Renal cortical epithelial cell (primary cell): Measurements from ENCODE around the gene DIP2B. TPM values are rescaled to one million over a fixed set of nuclear protein-coding genes. Genes with fewer than 3 reads are reported as not detected.

ENCODE experiments used
- DNase-seq: peaks from one replicate; pipeline ENCODE4 v3.0.0-alpha.2; 2011; ENCODE audit warnings: low read depth
- total RNA-seq: library from RNA; depleted of rRNA; stranded (reverse); fragments of >200 nt; gene quantifications from 2 replicates; pipeline ENCODE4 v1.2.3, GENCODE V29; 2014

Gene DIP2B
- total RNA-seq, 1 donor from 2014 or later: 60.2 TPM

- DNase-seq: no peak
Measured at GRCh38 chr12:50771409-50771808, 266.6 kb downstream of the DIP2B start.

GRCh38 chr12:50772470-50772869 lies 267.7 kb downstream of the DIP2B start:
- no peak for DNase-seq

- no peak for DNase-seq
Measured at GRCh38 chr12:50772877-50773276, 268.1 kb downstream of the DIP2B start.

GRCh38 chr12:50775251-50775650 lies 270.5 kb downstream of the DIP2B start:
- DNase-seq: no peak

- DNase-seq: no peak
Measured at GRCh38 chr12:50776749-50777728, 272.3 kb downstream of the DIP2B start.

- DNase-seq: no peak
Measured at GRCh38 chr12:50778663-50779590, 274.1 kb downstream of the DIP2B start.

- no peak for DNase-seq
Measured at GRCh38 chr12:50780013-50780412, 275.2 kb downstream of the DIP2B start.

GRCh38 chr12:50784501-50784900 lies 279.7 kb downstream of the DIP2B start:
- DNase-seq: no peak

- peak; percentile 12 for DNase-seq
Measured at GRCh38 chr12:50785406-50786001, 280.7 kb downstream of the DIP2B start.

GRCh38 chr12:50786498-50787231 lies 281.9 kb downstream of the DIP2B start:
- peak; percentile 100 for DNase-seq

- DNase-seq: no peak
Measured at GRCh38 chr12:50787618-50788017, 282.8 kb downstream of the DIP2B start.

- peak; percentile 33 for DNase-seq
Measured at GRCh38 chr12:50788561-50788960, 283.8 kb downstream of the DIP2B start.

- no peak for DNase-seq
Measured at GRCh38 chr12:50790081-50790480, 285.3 kb downstream of the DIP2B start.

Other genes starting within 250 kb of the DIP2B start
- 49.3 and 58.7 TPM in 2 replicates for gene LIMA1, start 221.5 kb upstream of the DIP2B start, total RNA-seq
- gene FAM186A, start 108.4 kb upstream of the DIP2B start, total RNA-seq: not detected in 2 replicates
- 34.7 and 61.2 TPM in 2 replicates for gene LARP4, start 104.1 kb upstream of the DIP2B start, total RNA-seq